Measurements from ENCODE around the gene MPDU1. TPM values are rescaled to one million over a fixed set of nuclear protein-coding genes. Genes with fewer than 3 reads are reported as not detected.
A peak's percentile ranks its signal among the peaks of the same experiment; 100 is the strongest.

MPDU1 gene
- 10 to 100 TPM; 48.8 to 53.5 TPM for total RNA-seq

DNA sequence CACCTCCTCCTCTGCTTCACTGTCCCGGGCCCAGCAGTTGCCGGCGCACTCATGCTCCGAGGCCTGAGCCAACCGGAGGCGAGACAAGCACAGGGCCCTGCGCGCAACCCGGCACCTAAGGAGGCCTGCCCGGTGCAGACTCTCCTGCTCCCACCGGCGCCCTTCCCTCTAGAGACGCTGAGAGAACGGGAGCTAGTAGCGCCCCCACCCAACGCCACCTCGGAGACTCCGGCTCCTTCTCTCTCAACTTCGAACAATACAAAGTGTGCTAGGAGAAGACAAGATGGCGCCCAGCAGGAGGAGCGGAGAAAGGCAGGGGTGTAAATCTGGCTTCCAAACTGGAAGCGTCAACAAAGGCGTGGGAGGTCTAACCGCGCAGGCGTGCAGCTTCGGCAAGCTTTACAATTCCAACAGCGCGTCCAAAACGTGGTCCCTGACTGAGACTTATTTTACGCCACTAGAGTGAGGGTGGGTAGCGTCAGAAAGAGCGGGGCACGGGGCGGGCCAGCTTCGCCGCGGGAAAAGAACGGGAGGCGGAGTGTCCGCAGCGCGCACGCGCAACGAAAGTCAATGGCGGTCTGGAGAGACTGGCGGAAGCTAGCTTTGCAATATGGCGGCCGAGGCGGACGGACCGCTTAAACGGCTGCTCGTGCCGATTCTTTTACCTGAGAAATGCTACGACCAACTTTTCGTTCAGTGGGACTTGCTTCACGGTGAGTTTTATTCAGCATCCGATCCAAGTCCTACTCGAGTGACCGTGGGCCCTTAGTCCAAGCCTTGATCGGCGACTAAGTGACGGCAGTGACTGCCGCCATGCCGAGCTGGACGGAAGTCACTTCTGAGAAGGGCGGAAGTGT, at the start of gene MPDU1:
Gene MPDU1, plus strand, starts transcription at position 600 of the 857 bp plus-strand sequence. Its CDS starts 11 bp downstream, at position 611.
- Mint-ChIP-seq H3K9me3 (no peaks in the 10 kb centered on the region), H3K27me3 (ENCODE audit: low read depth) (no peaks in the 10 kb centered on the region), H3K27ac (peak within 1 kb of the TSS; percentile 100), H3K4me3 (peak within 1 kb of the TSS; percentile 95), H3K4me1 (ENCODE audit: low read depth) (peaks cover 58% of the 10 kb centered on the region), H3K36me3 (ENCODE audit: low read depth) (peaks cover 22% of the 10 kb centered on the region)
- CTCF ChIA-PET = interaction anchor here (0.6 to 2.8 kb wide), 4 partner anchors 23 to 187 kb away, joined by 3 to 13 read pairs (median 10); partner anchors contain the start of genes FXR2, SENP3, TP53 and WRAP53
- intact Hi-C loops (cut with micrococcal nuclease) = loop anchor here (1.0 to 2.0 kb wide), 8 partner anchors 11 to 304 kb away; partner anchors contain the start of genes SENP3, TMEM256 and TP53
- peak; percentile 96 for DNase-seq

DNA sequence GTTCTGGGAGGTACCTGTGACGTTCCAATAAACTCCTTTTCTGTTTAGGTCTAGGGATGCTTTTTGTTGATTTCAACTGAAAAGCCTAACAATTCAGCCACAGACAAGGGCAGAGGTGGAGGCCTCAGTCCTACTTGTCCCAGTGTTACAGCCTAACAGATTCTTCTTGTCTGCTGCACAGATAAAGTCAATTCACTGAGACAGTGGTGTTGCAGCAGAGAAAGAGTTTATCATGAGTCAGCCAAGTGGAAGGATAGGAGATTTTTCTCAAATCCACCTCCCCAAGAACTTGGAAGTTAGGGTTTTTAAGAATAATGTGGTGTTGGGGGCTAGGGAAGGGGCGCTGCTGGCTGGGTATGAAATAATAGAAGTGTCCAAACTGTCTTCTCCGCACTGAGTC, 45.6 kb upstream of the MPDU1 start:
- no peak for DNase-seq
- CTCF ChIA-PET = interaction anchor here (0.8 to 1.4 kb wide), 2 partner anchors 23 to 25 kb away, joined by 3 read pairs; no protein-coding TSS in a partner anchor
- Mint-ChIP-seq H3K4me3 (no peak overlapping the region), H3K27ac (no peak overlapping the region), H3K27me3 (ENCODE audit: low read depth) (no peaks in the 10 kb centered on the region), H3K9me3 (no peaks in the 10 kb centered on the region), H3K4me1 (ENCODE audit: low read depth) (no peaks in the 10 kb centered on the region), H3K36me3 (ENCODE audit: low read depth) (no peaks in the 10 kb centered on the region)
- intact Hi-C loops (cut with micrococcal nuclease) = no loop called here

DNA sequence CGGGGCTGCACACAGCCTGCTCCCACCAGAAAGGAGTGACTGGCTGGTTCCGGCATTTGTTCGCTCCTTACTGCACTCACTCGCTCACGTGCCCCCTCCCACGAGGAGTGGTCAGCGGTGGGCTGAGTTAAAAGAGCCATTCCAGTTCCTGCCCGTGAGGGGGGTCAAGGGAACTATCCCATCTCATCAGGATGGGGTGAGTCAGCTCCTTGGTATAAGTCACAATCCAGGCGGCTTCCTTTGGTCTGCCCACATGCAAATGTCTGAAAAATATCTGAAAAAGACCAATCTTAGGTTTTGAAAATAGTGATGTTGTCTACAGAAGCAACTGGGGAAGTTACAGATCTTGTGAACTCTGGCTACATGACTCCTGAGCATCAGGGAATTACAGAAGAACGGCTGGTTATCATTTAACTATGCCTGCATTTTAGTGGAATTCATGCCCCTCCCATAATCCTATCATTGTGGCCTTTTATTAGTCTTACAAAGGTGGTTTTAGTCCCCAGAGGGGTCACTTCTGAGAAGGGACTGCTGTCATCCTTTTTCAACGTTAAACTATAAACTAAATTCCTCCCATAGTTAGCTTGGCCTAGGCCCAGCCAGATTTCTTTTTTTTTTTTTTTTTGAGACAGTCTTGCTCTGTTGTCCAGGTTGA, 44.6 kb upstream of the MPDU1 start:
- Mint-ChIP-seq H3K36me3 (ENCODE audit: low read depth) (no peaks in the 10 kb centered on the region), H3K27ac (no peak overlapping the region), H3K4me3 (no peak overlapping the region), H3K4me1 (ENCODE audit: low read depth) (no peaks in the 10 kb centered on the region), H3K9me3 (no peaks in the 10 kb centered on the region), H3K27me3 (ENCODE audit: low read depth) (no peaks in the 10 kb centered on the region)
- intact Hi-C loops (cut with micrococcal nuclease) = no loop called here
- DNase-seq = no peak
- CTCF ChIA-PET = no interaction called here

- Mint-ChIP-seq H3K9me3 (no peaks in the 10 kb centered on the region), H3K36me3 (ENCODE audit: low read depth) (no peaks in the 10 kb centered on the region), H3K4me1 (ENCODE audit: low read depth) (no peaks in the 10 kb centered on the region), H3K4me3 (no peak overlapping the region), H3K27ac (no peak overlapping the region), H3K27me3 (ENCODE audit: low read depth) (no peaks in the 10 kb centered on the region)
- intact Hi-C loops (cut with micrococcal nuclease) = no loop called here
- DNase-seq = no peak
- CTCF ChIA-PET = interaction anchor here (1.0 to 1.6 kb wide), 2 partner anchors 20 to 147 kb away, joined by 4 to 5 read pairs; no protein-coding TSS in a partner anchor
Measured at GRCh38 chr17:7541074-7541621, 42.5 kb upstream of the MPDU1 start.

GRCh38 chr17:7544911-7545310, 38.7 kb upstream of the MPDU1 start:
- no peaks in the 10 kb centered on the region for H3K27me3 Mint-ChIP-seq (ENCODE audit: low read depth)
- no peak overlapping the region for H3K27ac Mint-ChIP-seq
- no peak for DNase-seq
- peaks cover 14% of the 10 kb centered on the region for H3K4me1 Mint-ChIP-seq (ENCODE audit: low read depth)
- no peaks in the 10 kb centered on the region for H3K36me3 Mint-ChIP-seq (ENCODE audit: low read depth)
- intact Hi-C loops (cut with micrococcal nuclease) = no loop called here
- no peaks in the 10 kb centered on the region for H3K9me3 Mint-ChIP-seq
- no peak overlapping the region for H3K4me3 Mint-ChIP-seq
- CTCF ChIA-PET = no interaction called here

DNA sequence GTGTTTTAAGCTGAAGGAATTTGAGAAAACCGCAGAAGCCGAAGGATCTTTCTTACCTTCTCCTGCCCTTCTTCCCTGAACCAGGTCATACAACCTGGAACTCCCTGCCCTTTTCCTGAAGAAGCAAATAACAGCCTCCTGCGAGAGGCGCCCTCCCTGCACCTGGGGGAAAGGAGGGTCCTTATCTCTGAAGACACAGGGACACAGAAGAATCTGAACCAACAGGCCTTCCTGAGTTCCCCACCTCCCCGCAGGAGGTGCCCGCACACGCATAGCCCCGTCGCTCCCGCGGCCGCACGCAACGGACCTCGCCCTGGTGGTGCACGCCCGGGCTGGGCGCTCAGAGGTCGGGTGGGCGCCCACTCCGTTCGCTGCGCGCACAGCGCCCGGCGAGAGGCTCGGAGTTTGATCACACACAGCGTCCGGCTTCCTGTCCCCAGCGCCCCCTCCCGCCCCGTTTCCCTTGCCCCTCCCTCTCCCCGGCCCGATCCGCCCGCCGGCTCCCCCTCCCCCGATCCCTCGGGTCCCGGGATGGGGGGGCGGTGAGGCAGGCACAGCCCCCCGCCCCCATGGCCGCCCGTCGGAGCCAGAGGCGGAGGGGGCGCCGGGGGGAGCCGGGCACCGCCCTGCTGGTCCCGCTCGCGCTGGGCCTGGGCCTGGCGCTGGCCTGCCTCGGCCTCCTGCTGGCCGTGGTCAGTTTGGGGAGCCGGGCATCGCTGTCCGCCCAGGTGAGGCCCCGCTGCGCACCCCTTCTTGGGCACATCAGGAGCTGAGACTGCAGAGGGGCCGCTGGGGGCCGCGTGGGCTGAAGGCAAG, 34.9 kb upstream of the MPDU1 start, which contains the start of gene TNFSF12:
Gene TNFSF12, plus strand, starts transcription at position 474 of the 816 bp plus-strand sequence. Its CDS starts 96 bp downstream, at position 570.
- no peaks in the 10 kb centered on the region for H3K36me3 Mint-ChIP-seq (ENCODE audit: low read depth)
- CTCF ChIA-PET = interaction anchor here (0.6 to 2.5 kb wide), 5 partner anchors 12 to 292 kb away, joined by 3 to 14 read pairs (median 5); no protein-coding TSS in a partner anchor
- peak within 1 kb of the TSS; percentile 33 for H3K27ac Mint-ChIP-seq
- intact Hi-C loops (cut with micrococcal nuclease) = loop anchor here (1.0 to 2.0 kb wide), 4 partner anchors 13 to 113 kb away; partner anchors contain the start of genes POLR2A, SENP3 and TMEM102
- peak within 1 kb of the TSS; percentile 77 for H3K4me3 Mint-ChIP-seq
- H3K27me3 Mint-ChIP-seq (ENCODE audit: low read depth) = no peaks in the 10 kb centered on the region
- no peaks in the 10 kb centered on the region for H3K9me3 Mint-ChIP-seq
- peak; percentile 69 for DNase-seq
- peaks cover 47% of the 10 kb centered on the region for H3K4me1 Mint-ChIP-seq (ENCODE audit: low read depth)

GRCh38 chr17:7549401-7550055, 34.1 kb upstream of the MPDU1 start:
- H3K9me3 Mint-ChIP-seq = no peaks in the 10 kb centered on the region
- CTCF ChIA-PET = interaction anchor here (0.6 to 2.5 kb wide), 4 partner anchors 11 to 293 kb away, joined by 3 to 14 read pairs (median 4); no protein-coding TSS in a partner anchor
- H3K36me3 Mint-ChIP-seq (ENCODE audit: low read depth) = no peaks in the 10 kb centered on the region
- H3K4me3 Mint-ChIP-seq = peak overlapping the region; percentile 65
- H3K4me1 Mint-ChIP-seq (ENCODE audit: low read depth) = peaks cover 51% of the 10 kb centered on the region
- intact Hi-C loops (cut with micrococcal nuclease) = loop anchor here (1.0 to 2.0 kb wide), 4 partner anchors 12 to 114 kb away; partner anchors contain the start of genes POLR2A, SENP3 and TMEM102
- H3K27me3 Mint-ChIP-seq (ENCODE audit: low read depth) = no peaks in the 10 kb centered on the region
- H3K27ac Mint-ChIP-seq = peak overlapping the region; percentile 25
- peak; percentile 54 for DNase-seq

DNA sequence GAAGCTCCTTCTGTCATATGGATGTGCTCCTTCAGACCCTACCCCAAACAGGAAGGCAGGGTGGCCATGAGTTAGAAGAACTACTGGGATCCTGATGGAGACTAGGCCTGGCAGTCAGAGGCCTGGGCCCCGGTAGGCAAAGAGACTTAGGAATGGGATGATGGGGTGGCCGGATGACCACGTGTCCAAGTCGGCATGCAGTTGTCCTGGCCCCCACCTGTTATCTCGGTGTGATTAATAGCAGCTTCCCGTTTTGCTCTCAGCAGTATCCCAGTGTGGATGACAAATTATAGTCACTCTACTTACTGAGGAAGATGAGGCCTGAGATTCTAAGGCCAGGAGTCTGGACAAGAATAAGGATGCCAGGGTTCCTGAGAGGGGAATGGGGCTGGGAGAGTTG, 33.3 kb upstream of the MPDU1 start:
- Mint-ChIP-seq H3K9me3 (no peaks in the 10 kb centered on the region), H3K27ac (no peak overlapping the region), H3K27me3 (ENCODE audit: low read depth) (no peaks in the 10 kb centered on the region), H3K4me1 (ENCODE audit: low read depth) (peaks cover 54% of the 10 kb centered on the region), H3K36me3 (ENCODE audit: low read depth) (no peaks in the 10 kb centered on the region), H3K4me3 (no peak overlapping the region)
- intact Hi-C loops (cut with micrococcal nuclease) = no loop called here
- no peak for DNase-seq
- CTCF ChIA-PET = interaction anchor here (0.6 to 2.5 kb wide), 2 partner anchors 10 to 27 kb away, joined by 3 to 14 read pairs; no protein-coding TSS in a partner anchor

DNA sequence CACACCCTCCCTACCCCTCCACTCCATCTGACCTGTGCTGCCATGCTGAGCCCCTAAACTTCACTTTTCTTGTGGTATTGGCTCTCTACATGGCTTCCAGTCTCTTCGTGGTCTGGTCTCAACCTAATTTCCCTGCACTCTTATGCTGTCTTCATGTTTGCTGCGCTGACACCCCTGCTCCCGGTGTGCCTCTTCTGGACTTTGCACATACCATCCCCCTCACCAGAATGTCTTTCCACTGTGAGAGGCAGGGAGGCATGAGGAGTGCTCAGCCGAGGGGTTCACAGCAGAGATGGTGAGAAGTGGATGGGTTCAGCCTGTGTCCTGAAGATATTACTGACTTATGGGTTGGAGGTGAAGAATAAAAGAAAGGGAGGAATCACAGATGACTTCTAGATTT, 32.3 kb upstream of the MPDU1 start:
- no peaks in the 10 kb centered on the region for H3K9me3 Mint-ChIP-seq
- intact Hi-C loops (cut with micrococcal nuclease) = no loop called here
- no peaks in the 10 kb centered on the region for H3K36me3 Mint-ChIP-seq (ENCODE audit: low read depth)
- H3K4me1 Mint-ChIP-seq (ENCODE audit: low read depth) = peaks cover 59% of the 10 kb centered on the region
- CTCF ChIA-PET = interaction anchor here (0.7 to 1.8 kb wide), 4 partner anchors 10 to 114 kb away, joined by 3 to 9 read pairs (median 3); no protein-coding TSS in a partner anchor
- H3K27ac Mint-ChIP-seq = no peak overlapping the region
- no peak overlapping the region for H3K4me3 Mint-ChIP-seq
- no peaks in the 10 kb centered on the region for H3K27me3 Mint-ChIP-seq (ENCODE audit: low read depth)
- no peak for DNase-seq

DNA sequence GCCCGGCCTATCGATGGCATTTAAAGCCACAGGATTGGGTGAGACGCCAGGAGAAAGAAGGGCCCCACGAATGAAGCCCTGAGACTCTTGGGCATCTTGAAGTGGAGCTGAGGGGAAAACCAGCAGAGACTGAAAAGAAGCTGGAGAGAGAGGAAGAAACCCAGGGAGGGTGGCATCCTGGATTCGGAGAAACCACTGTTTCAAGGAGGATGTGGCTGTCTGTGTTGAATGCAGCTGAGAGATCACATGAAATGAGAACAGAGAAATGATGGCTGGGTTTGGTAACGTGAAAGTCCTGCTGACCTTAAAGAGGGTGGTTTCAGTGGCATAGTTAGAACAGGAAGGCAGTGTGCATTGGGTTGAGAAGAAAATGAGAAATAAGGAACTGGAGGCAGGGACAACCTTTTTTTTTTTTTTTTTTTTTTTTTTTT, 31.0 kb upstream of the MPDU1 start:
- DNase-seq = peak; percentile 69
- peaks cover 62% of the 10 kb centered on the region for H3K4me1 Mint-ChIP-seq (ENCODE audit: low read depth)
- H3K9me3 Mint-ChIP-seq = no peaks in the 10 kb centered on the region
- intact Hi-C loops (cut with micrococcal nuclease) = no loop called here
- peak overlapping the region; percentile 78 for H3K27ac Mint-ChIP-seq
- CTCF ChIA-PET = interaction anchor here (1.0 to 2.0 kb wide), 5 partner anchors 8 to 272 kb away, joined by 3 to 9 read pairs (median 4); partner anchors contain the start of gene SLC2A4
- no peaks in the 10 kb centered on the region for H3K36me3 Mint-ChIP-seq (ENCODE audit: low read depth)
- peak overlapping the region; percentile 28 for H3K4me3 Mint-ChIP-seq
- no peaks in the 10 kb centered on the region for H3K27me3 Mint-ChIP-seq (ENCODE audit: low read depth)

DNA sequence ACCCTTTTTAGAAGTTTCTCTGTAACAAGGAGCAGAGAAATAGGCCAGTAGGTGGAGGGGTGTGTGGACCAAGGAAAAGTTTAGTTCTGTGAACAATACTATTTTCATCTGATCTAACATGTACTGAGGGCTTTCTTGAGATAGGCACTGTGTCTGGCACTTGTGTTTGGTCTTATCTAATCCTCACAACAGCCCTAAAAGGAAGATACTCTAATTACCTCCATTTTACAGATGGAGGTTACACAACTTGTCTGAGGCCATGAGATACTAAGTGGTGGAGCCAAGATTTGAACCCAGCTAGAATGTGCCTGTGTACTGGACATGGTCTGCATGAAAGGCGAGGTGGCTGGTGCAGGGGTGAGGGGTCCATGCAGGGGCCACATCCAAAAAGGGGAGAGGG, 30.3 kb upstream of the MPDU1 start:
- no peak overlapping the region for H3K4me3 Mint-ChIP-seq
- no peak for DNase-seq
- CTCF ChIA-PET = interaction anchor here (2.0 kb wide), 1 partner anchor 36 kb away, joined by 5 read pairs; no protein-coding TSS in a partner anchor
- no peaks in the 10 kb centered on the region for H3K27me3 Mint-ChIP-seq (ENCODE audit: low read depth)
- no peaks in the 10 kb centered on the region for H3K36me3 Mint-ChIP-seq (ENCODE audit: low read depth)
- no peaks in the 10 kb centered on the region for H3K9me3 Mint-ChIP-seq
- peak overlapping the region; percentile 78 for H3K27ac Mint-ChIP-seq
- intact Hi-C loops (cut with micrococcal nuclease) = no loop called here
- peaks cover 64% of the 10 kb centered on the region for H3K4me1 Mint-ChIP-seq (ENCODE audit: low read depth)

Measured in activated naive CD4-positive, alpha-beta T cell treated with anti-CD3 and anti-CD28 coated beads for 36 hours (primary cell).